Measurements from ENCODE around the gene HPSE. TPM values are rescaled to one million over a fixed set of nuclear protein-coding genes. Genes with fewer than 3 reads are reported as not detected.
A peak's percentile ranks its signal among the peaks of the same experiment; 100 is the strongest.

Gene HPSE
- total and polyA plus RNA-seq, 2 of the 13 experiments (the other 11 are each of a cell fraction or from before 2014, with no cell fraction given), result not detected

- ChIA-PET CTCF (ENCODE audit: low intra/inter-chr PET ratio, low total read pairs) (no interaction called here), POLR2A (interaction anchor here (1.5 to 1.6 kb wide), 2 partner anchors 74 to 97 kb away, joined by 4 to 5 read pairs; partner anchors contain the start of genes COQ2 and HELQ)
- Histone ChIP-seq H3K27me3 (ENCODE audit: control insufficient read depth in 1 of 2, insufficient read depth in 2 of 2, low read length in 2 of 2) (no peaks in the 10 kb centered on the region; a peak in 1 of 5 replicates), H3K4me1 (ENCODE audit: insufficient read depth, low read length) (peaks cover 55% of the 10 kb centered on the region), H3K9me3 (ENCODE audit: low read length) (no peaks in the 10 kb centered on the region), H3K27ac (ENCODE audit: extremely low read length, insufficient read depth, low read length) (no peak overlapping the region), H4K20me1 (ENCODE audit: insufficient read depth, low read length) (no peaks in the 10 kb centered on the region), H3K4me3 (replicated peaks in 1 of 3; ENCODE audit: insufficient read depth in 1 of 3, low read depth in 2 of 3, low read length in 3 of 3) (no peak overlapping the region), H3K9ac (ENCODE audit: insufficient read depth, low read depth, low read length) (no peak overlapping the region), H3K79me2 (ENCODE audit: insufficient read depth, low read length) (no peaks in the 10 kb centered on the region), H3K36me3 (replicated peaks in 1 of 2; ENCODE audit: control insufficient read depth in 1 of 2, insufficient read depth in 2 of 2, low read length in 2 of 2) (no peaks in the 10 kb centered on the region), H2AFZ (ENCODE audit: low read length) (no peak overlapping the region), H3K4me2 (ENCODE audit: low read depth, low read length) (no peak overlapping the region)
- BruUV-seq (replicated peaks), result no TSS peak
- intact Hi-C loops (cut with micrococcal nuclease; ENCODE audit: unreplicated experiment), result no loop called here
- peak; percentile 34 for DNase-seq (ENCODE audit: low spot score)
- TF ChIP-seq ZNF331 (CRISPR knock-in tag; IDR thresholded peaks at IDR 0.05) (peak; percentile 37; the same call in 1 of the 2 replicates), ZNF782 (CRISPR knock-in tag; IDR thresholded peaks at IDR 0.05; ENCODE audit: borderline replicate concordance) (no peak)
- no peak for ATAC-seq
- in situ Hi-C loops (cut with HindIII; ENCODE audit: extremely low pct_ligation_motif_present, low pct_unique_long_range_greater_than_20kb), result loop anchor here (25.0 kb wide), 1 partner anchor 279 kb away; no protein-coding TSS in a partner anchor
- 7% methylated on average over 1 of the region's 1 CpG for WGBS (ENCODE audit: low lambda C conversion rate)
- FAIRE-seq, result no peak
Observed at GRCh38 chr4:83358410-83358809, 23.8 kb upstream of the HPSE start.

DNA sequence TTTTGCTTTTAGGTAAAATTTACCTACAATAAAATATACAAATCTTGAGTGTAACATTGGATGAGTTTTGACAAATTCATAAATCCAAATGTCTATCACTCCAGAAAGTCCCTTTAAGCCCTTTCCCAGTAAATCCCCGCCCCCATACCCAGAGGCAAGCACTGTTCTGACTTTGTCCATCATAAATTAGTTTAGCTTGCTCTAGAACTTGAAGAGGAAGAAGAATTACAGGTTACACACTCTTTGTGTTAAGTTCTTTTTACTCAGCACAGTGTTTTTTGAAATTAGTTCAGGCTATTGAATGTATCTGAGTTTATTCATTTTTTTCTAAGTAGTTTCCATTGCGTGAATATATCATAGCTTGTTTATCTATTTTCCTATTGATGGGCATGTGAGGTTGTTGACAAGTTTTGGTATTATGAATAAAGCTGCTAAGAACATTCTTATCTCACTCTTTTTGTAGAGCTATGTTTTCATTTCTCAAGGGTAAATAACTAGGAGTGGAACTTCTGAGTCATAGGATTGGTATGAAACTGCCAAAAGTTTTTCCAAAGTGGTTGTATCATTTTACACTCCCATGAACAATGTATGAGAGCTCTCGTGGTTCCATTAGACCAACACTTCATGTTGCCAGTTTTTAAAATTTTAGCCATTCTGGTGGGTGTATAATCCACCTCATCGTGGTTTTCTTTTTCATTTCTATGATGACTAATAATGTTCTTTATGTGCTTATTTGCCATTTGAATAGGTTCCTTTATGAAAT is 22.4 kb upstream of the HPSE start:
- DNase-seq (ENCODE audit: low spot score) (peak; percentile 76), FAIRE-seq (no peak), ATAC-seq (no peak)
- intact Hi-C loops (cut with micrococcal nuclease; ENCODE audit: unreplicated experiment) (no loop called here), in situ Hi-C loops (cut with HindIII; ENCODE audit: extremely low pct_ligation_motif_present, low pct_unique_long_range_greater_than_20kb) (loop anchor here (25.0 kb wide), 1 partner anchor 280 kb away; no protein-coding TSS in a partner anchor)
- H3K9ac ChIP-seq (ENCODE audit: insufficient read depth, low read depth, low read length), result no peak overlapping the region
- H3K4me1 ChIP-seq (ENCODE audit: insufficient read depth, low read length), result peaks cover 42% of the 10 kb centered on the region
- BruUV-seq (replicated peaks), result no TSS peak
- no peaks in the 10 kb centered on the region; a peak in 1 of 5 replicates for H3K27me3 ChIP-seq (ENCODE audit: control insufficient read depth in 1 of 2, insufficient read depth in 2 of 2, low read length in 2 of 2)
- no peak overlapping the region for H3K27ac ChIP-seq (ENCODE audit: extremely low read length, insufficient read depth, low read length)
- 24% methylated on average over 4 of the region's 4 CpGs for WGBS (ENCODE audit: low lambda C conversion rate)
- ChIA-PET CTCF (ENCODE audit: low intra/inter-chr PET ratio, low total read pairs) (no interaction called here), POLR2A (interaction anchor here (1.6 kb wide), 1 partner anchor 73 kb away, joined by 5 read pairs; the partner anchor contains the start of gene COQ2)
- no peaks in the 10 kb centered on the region for H3K36me3 ChIP-seq (replicated peaks in 1 of 2; ENCODE audit: control insufficient read depth in 1 of 2, insufficient read depth in 2 of 2, low read length in 2 of 2)
- no peaks in the 10 kb centered on the region for H4K20me1 ChIP-seq (ENCODE audit: insufficient read depth, low read length)
- no peaks in the 10 kb centered on the region for H3K79me2 ChIP-seq (ENCODE audit: insufficient read depth, low read length)
- no peaks in the 10 kb centered on the region for H3K9me3 ChIP-seq (ENCODE audit: low read length)
- H3K4me2 ChIP-seq (ENCODE audit: low read depth, low read length), result peak overlapping the region; percentile 34; the same call in 1 of the 2 replicates
- H2AFZ ChIP-seq (ENCODE audit: low read length), result no peak overlapping the region
- H3K4me3 ChIP-seq (replicated peaks in 1 of 3; ENCODE audit: insufficient read depth in 1 of 3, low read depth in 2 of 3, low read length in 3 of 3), result no peak overlapping the region
- TF ChIP-seq, protein P1, sequence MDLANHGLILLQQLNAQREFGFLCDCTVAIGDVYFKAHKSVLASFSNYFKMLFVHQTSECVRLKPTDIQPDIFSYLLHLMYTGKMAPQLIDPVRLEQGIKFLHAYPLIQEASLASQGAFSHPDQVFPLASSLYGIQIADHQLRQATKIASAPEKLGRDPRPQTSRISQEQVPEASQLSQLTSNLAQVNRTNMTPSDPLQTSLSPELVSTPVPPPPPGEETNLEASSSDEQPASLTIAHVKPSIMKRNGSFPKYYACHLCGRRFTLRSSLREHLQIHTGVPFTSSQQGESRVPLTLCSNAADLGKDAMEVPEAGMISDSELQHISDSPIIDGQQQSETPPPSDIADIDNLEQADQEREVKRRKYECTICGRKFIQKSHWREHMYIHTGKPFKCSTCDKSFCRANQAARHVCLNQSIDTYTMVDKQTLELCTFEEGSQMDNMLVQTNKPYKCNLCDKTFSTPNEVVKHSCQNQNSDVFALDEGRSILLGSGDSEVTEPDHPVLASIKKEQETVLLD (CRISPR knock-in tag; IDR thresholded peaks at IDR 0.05; ENCODE audit: low read depth), result no peak
- TF ChIP-seq EP300 (IDR thresholded peaks at IDR 0.05; ENCODE audit: low read depth in 2 of 2, low read length in 2 of 2) (peak in 1 of 2 experiments; percentile 16; a peak in 1 of 4 replicates), EP300 (CRISPR knock-in tag; IDR thresholded peaks at IDR 0.05; ENCODE audit: borderline replicate concordance) (no peak), ARNT (IDR thresholded peaks at IDR 0.05) (no peak), MED1 (CRISPR knock-in tag; IDR thresholded peaks at IDR 0.05) (no peak), SIX1 (CRISPR knock-in tag; IDR thresholded peaks at IDR 0.05; ENCODE audit: borderline replicate concordance) (peak; percentile 74; the same call in 1 of the 2 replicates), PBX3 (CRISPR knock-in tag; IDR thresholded peaks at IDR 0.05; ENCODE audit: borderline replicate concordance) (no peak), NR2F1 (CRISPR knock-in tag; IDR thresholded peaks at IDR 0.05) (no peak), CHD2 (IDR thresholded peaks at IDR 0.05; ENCODE audit: low read depth, low read length) (no peak), FOXJ3 (CRISPR knock-in tag; IDR thresholded peaks at IDR 0.05; ENCODE audit: borderline replicate concordance) (no peak)
- TF ChIP-seq, protein P2, sequence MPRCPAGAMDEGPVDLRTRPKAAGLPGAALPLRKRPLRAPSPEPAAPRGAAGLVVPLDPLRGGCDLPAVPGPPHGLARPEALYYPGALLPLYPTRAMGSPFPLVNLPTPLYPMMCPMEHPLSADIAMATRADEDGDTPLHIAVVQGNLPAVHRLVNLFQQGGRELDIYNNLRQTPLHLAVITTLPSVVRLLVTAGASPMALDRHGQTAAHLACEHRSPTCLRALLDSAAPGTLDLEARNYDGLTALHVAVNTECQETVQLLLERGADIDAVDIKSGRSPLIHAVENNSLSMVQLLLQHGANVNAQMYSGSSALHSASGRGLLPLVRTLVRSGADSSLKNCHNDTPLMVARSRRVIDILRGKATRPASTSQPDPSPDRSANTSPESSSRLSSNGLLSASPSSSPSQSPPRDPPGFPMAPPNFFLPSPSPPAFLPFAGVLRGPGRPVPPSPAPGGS (CRISPR knock-in tag; IDR thresholded peaks at IDR 0.05), result no peak

Data from HepG2 (cell line).